ENCODE measurements around the gene NCOA7. TPM values are rescaled to one million over a fixed set of nuclear protein-coding genes. Genes with fewer than 3 reads are reported as not detected.

The NCOA7 gene, protein sequence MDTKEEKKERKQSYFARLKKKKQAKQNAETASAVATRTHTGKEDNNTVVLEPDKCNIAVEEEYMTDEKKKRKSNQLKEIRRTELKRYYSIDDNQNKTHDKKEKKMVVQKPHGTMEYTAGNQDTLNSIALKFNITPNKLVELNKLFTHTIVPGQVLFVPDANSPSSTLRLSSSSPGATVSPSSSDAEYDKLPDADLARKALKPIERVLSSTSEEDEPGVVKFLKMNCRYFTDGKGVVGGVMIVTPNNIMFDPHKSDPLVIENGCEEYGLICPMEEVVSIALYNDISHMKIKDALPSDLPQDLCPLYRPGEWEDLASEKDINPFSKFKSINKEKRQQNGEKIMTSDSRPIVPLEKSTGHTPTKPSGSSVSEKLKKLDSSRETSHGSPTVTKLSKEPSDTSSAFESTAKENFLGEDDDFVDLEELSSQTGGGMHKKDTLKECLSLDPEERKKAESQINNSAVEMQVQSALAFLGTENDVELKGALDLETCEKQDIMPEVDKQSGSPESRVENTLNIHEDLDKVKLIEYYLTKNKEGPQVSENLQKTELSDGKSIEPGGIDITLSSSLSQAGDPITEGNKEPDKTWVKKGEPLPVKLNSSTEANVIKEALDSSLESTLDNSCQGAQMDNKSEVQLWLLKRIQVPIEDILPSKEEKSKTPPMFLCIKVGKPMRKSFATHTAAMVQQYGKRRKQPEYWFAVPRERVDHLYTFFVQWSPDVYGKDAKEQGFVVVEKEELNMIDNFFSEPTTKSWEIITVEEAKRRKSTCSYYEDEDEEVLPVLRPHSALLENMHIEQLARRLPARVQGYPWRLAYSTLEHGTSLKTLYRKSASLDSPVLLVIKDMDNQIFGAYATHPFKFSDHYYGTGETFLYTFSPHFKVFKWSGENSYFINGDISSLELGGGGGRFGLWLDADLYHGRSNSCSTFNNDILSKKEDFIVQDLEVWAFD
- total RNA-seq: 26.2 and 42.1 TPM in 2 replicates

DNA sequence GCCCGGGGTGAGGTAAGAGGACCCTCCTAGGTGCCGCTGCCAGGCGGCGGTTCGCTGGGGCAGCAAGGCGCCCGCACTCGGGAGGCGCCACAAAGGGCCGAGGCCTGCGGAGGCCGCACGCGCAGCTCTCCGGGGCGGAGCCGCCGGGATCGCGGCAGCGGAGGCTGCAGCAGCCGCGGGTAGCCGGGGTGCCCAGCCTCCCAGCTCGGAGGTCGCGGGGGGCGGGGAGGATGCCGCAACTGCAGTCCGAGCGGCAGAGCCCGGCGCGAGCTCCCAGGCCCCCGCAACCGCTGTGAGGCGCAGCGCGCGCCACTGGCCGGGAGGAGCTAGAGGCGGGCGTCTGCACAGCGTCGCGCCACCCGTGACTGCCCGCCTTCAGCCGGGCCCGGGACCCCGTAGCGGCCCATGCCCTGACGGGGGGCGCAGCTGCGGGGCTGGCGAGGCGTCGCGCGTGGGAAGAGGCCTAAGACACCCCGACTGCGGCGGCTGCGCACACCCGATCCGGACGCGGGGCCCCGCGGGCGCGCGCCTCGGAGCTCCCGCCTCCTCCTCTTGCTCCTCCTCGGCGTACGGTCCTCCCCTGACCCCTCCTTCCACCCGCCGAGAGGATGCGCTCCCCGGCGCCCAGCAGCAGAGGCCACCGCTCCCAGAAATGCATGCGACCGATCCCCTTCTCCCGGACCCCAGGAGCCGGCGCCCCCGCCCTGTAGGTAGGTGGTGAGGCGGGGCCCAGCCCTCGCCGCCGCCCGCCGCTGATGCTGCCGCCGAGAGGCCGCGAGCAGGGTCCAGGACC lies at the start of gene NCOA7:
Gene NCOA7 (plus strand): TSS at position 603 of the 793 bp plus-strand sequence. CDS start 24,395 bp downstream, outside the sequence.

DNA sequence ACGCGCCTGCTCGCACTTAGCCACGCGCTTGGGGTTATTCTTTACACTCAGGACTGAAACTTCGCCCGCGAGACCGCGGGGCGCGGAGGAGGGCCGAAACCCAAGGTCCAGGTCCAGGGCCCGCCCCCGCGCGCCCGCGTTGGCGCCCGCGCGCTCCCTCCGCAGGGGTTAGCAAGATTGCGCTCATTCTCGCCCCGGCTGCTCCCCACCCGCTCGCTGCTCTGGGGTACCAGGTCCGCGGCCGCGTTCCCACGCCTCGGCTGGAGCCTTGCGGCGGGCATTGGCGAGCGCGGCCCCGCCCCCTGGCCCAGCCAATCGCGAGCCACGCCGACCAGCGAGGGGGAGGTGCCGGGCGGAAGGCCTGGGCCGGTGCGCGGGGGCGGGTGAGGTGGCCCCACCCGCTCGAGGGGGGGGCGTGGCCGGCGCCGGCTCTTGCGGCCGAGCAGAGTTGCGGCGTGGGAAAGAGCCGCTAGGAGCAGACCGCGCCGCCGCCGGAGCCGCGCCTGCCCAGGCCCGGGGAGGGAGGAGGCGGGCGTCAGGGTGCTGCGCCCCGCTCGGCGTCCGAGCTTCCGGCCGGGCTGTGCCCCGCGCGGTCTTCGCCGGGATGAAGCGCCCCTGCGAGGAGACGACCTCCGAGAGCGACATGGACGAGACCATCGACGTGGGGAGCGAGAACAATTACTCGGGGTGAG lies 41.4 kb upstream of the NCOA7 start, which contains the start of gene HEY2:
Gene HEY2 (plus strand): TSS at position 460 of the 692 bp plus-strand sequence. CDS start 145 bp downstream, at position 605.

DNA sequence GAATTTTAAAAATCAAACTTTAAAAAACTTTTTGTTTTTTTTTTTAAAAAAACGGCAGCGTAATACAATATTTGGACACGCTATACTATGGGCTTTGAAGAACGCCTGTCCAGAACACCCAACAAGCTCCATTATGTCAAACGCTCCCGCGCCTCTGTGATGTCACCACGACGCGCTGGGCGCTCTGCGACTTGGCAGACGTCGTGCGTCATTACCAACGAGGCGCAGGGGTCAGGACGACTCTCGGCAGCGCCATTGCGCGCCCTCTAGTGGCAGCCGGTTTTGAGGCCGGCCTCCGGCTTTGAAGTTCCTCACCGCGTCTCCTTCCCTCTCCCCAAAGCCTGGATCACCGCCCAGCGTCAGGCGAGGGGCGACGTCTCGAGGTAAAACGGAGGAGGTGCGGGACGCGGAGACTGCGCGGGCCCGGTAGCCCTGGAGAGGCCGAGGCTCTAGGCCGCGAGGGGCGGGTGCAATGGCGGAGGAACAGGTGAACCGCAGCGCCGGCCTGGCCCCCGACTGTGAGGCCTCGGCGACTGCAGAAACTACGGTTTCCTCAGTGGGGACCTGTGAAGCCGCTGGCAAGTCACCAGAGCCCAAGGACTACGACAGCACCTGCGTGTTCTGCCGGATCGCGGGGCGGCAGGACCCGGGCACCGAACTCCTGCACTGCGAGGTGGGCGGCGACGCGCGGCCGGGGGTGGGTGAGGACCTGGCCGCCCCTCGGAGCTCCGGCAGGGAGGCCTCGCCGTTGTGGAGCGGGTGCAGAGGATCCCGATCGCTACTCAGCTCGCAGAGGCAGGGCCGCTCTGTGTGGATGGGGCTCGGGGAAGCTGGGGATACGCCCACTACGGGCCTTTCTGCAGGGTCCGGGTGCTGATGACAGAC lies 166.0 kb downstream of the NCOA7 start, which contains the start of gene HINT3:
Gene HINT3 (plus strand): TSS at position 265 of the 885 bp plus-strand sequence. CDS start 208 bp downstream, at position 473.

Other genes with a start within 250 kb of the NCOA7 start
- gene HEY2, start 41.3 kb upstream of the NCOA7 start, total RNA-seq: 0.05 and 0.06 TPM in 2 replicates
- 5.6 and 8.0 TPM in 2 replicates for gene HINT3, start 165.8 kb downstream of the NCOA7 start, total RNA-seq
- gene TRMT11, start 195.6 kb downstream of the NCOA7 start, total RNA-seq: 11.1 and 12.1 TPM in 2 replicates

All from cardiac ventricle fibroblast (primary cell).